Activated CD8-positive, alpha-beta T cell treated with anti-CD3 and anti-CD28 coated beads, Interleukin-2, amount 10 ng/mL, durations not matched to agents 7 days and 5 days (primary cell): Measurements from ENCODE around the gene PTPN23. TPM values are rescaled to one million over a fixed set of nuclear protein-coding genes. Genes with fewer than 3 reads are reported as not detected.

Experiments
- ATAC-seq: fragments of 150-1000 bp; cut with Tn5 transposase; one replicate; pipeline ENCODE4 v1.10.0; 2021; ENCODE audit warnings: moderate library complexity
- CTCF ChIA-PET: fragments of 350-600 bp; sonication (Branson Sonifier 250); formaldehyde crosslinking; loops from one replicate; lab custom pipeline; 2021; ENCODE audit warnings: antibody characterized with exemption; lab: Charles Lee
- POLR2A ChIA-PET: fragments of 350-600 bp; sonication (Branson Sonifier 250); formaldehyde crosslinking; loops from one replicate; lab custom pipeline; 2021; ENCODE audit warnings: antibody characterized with exemption; lab: Charles Lee
- DNase-seq: peaks from one replicate; pipeline ENCODE4 v3.0.0-alpha.2; 2020
- H3K27ac Mint-ChIP-seq: one replicate; pipeline ENCODE4 v1.8.0; 2021; ENCODE audit warnings: mild to moderate bottlenecking, mixed read lengths
- H3K27me3 Mint-ChIP-seq: one replicate; pipeline ENCODE4 v1.8.0; 2021; ENCODE audit warnings: low read depth, mixed read lengths
- H3K36me3 Mint-ChIP-seq: one replicate; pipeline ENCODE4 v1.8.0; 2021; ENCODE audit warnings: low read depth, mixed read lengths
- H3K4me1 Mint-ChIP-seq: one replicate; pipeline ENCODE4 v1.8.0; 2021; ENCODE audit warnings: low read depth, mixed read lengths
- H3K4me3 Mint-ChIP-seq: one replicate; pipeline ENCODE4 v1.8.0; 2021; ENCODE audit warnings: mild to moderate bottlenecking, mixed read lengths
- H3K9me3 Mint-ChIP-seq: one replicate; pipeline ENCODE4 v1.8.0; 2022; ENCODE audit warnings: mixed read lengths; ENCODE audit not compliant: insufficient read depth
- total RNA-seq, 2 experiments: library from RNA; stranded (reverse); gene quantifications; one replicate each; pipeline ENCODE4 v1.2.3, GENCODE V29; 2021

Gene PTPN23
- total RNA-seq, 2 experiments from 2014 or later = 31.0 to 33.2 TPM

DNA sequence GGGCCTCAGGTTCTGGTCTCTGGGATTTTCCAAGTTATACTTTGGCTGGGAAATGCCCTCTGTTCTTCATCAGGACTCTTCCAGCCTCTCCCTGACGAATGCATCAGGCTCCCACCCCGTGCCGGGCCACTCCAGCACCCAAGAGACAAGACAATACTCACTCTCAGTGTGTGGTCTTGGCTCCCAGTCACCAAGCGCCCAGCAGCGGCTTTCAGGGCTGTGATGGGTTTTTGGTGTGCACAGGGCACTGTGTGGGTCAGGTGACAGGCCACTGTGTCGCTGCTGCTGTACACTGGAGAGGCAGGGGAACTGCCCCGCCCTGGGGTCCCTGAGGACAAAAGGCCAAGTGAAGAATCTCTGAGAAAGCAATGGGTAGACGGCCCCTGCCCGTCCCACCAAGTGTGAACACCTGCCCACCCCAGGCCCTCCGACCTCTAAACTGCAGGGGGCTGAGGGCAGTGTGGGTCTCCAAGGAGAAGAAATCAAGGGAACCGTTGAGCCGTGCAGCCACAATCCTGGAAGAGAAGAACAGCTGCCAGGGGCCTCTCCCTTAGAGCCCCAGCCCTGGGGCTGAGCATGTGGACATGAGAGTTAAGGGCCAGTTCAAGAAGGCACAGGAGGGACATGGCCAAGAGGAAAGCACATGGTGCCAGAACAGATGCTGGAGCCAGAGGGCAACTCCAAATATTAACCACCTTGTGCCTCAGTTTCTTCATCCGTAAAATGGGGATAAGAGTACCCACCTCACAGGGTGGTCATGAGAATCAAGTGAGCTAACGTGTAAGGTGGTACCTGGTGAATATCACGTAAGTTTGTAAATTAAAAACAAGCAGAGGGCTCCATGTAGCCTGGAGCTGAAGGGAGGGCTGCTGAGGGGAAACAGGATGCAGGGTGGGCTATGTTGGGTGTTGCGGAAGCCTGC, 34.1 kb downstream of the PTPN23 start:
- no peak for DNase-seq
- ChIA-PET CTCF (interaction anchor here (2.0 kb wide), 1 partner anchor 61 kb away, joined by 7 read pairs; the partner anchor contains the start of gene SCAP), POLR2A (no interaction called here)
- Mint-ChIP-seq H3K27ac (no peak overlapping the region), H3K4me1 (no peaks in the 10 kb centered on the region), H3K4me3 (no peak overlapping the region), H3K27me3 (no peaks in the 10 kb centered on the region), H3K36me3 (peaks cover 30% of the 10 kb centered on the region), H3K9me3 (no peaks in the 10 kb centered on the region)
- no peak for ATAC-seq

- ChIA-PET CTCF (interaction anchor here (2.0 kb wide), 1 partner anchor 60 kb away, joined by 7 read pairs; the partner anchor contains the start of gene SCAP), POLR2A (no interaction called here)
- peaks cover 34% of the 10 kb centered on the region for H3K36me3 Mint-ChIP-seq
- no peaks in the 10 kb centered on the region for H3K27me3 Mint-ChIP-seq
- DNase-seq (no peak), ATAC-seq (no peak)
- H3K9me3 Mint-ChIP-seq = no peaks in the 10 kb centered on the region
- H3K27ac Mint-ChIP-seq = no peak overlapping the region
- peaks cover 4% of the 10 kb centered on the region for H3K4me1 Mint-ChIP-seq
- no peak overlapping the region for H3K4me3 Mint-ChIP-seq
Measured at GRCh38 chr3:47416041-47416440, 35.2 kb downstream of the PTPN23 start.

DNA sequence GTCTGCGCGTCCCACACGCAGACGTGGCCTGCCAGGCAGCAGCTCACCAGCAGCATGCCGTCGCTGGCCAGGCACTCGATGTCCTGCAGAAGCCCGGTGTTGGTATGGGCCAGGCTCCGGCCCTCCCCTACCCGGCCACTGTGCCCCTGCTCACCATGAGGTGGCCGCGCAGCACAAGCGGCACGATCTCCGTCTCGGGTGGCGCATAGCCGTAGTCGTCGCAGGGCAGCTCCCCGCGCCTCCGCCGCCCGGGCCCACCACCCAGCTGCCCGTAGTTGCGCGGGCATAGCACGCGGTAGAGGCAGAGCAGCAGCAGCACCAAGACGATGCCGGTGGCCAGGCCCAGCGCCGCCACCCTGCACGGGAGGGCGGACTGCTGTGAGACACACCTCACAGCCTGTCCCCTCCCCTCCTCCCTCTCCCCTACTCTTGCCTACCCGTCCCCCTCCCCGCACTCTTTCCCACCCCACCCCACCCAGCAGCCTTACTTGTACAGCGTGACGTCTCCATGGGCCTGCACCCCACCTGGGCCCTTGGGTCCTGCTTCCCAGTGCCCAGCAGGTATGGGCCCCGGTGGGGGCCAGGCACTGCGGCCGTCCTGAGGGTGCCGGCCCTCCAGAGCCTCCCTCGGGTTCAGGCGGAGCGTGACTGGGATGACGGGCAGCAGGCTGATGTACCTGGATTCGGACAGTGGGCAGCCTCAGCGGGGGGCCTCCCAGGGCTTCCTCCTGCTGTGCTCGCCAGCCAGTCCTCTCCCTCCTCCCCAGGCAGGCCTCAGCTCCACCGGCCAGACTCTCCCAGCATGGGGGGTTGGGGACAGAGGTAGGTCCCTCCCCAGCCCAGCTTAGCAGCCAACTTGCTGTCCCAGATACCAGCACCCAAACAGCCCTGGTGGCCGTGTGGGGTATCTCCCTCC, 37.6 kb downstream of the PTPN23 start:
- ChIA-PET POLR2A (no interaction called here), CTCF (interaction anchor here (1.0 to 2.1 kb wide), 2 partner anchors 18 to 58 kb away, joined by 3 to 9 read pairs; partner anchors contain the start of gene SCAP)
- DNase-seq (no peak), ATAC-seq (no peak)
- H3K36me3 Mint-ChIP-seq = peaks cover 32% of the 10 kb centered on the region
- no peak overlapping the region for H3K4me3 Mint-ChIP-seq
- H3K27me3 Mint-ChIP-seq = no peaks in the 10 kb centered on the region
- peak overlapping the region; percentile 59 for H3K27ac Mint-ChIP-seq
- peaks cover 23% of the 10 kb centered on the region for H3K4me1 Mint-ChIP-seq
- no peaks in the 10 kb centered on the region for H3K9me3 Mint-ChIP-seq

GRCh38 chr3:47419083-47420043, 38.5 kb downstream of the PTPN23 start:
- Mint-ChIP-seq H3K36me3 (peaks cover 25% of the 10 kb centered on the region), H3K4me3 (no peak overlapping the region), H3K27me3 (no peaks in the 10 kb centered on the region), H3K27ac (peak overlapping the region; percentile 59), H3K4me1 (peaks cover 23% of the 10 kb centered on the region), H3K9me3 (no peaks in the 10 kb centered on the region)
- ATAC-seq (no peak), DNase-seq (no peak)
- ChIA-PET CTCF (interaction anchor here (1.0 to 2.3 kb wide), 3 partner anchors 17 to 73 kb away, joined by 3 to 14 read pairs (median 9); partner anchors contain the start of gene SCAP), POLR2A (no interaction called here)

- POLR2A ChIA-PET = no interaction called here
- Mint-ChIP-seq H3K27me3 (no peaks in the 10 kb centered on the region), H3K4me3 (no peak overlapping the region), H3K4me1 (peaks cover 23% of the 10 kb centered on the region), H3K27ac (peak overlapping the region; percentile 11), H3K36me3 (peaks cover 25% of the 10 kb centered on the region), H3K9me3 (no peaks in the 10 kb centered on the region)
- CTCF ChIA-PET = interaction anchor here (1.6 to 4.4 kb wide), 6 partner anchors 15 to 98 kb away, joined by 4 to 100 read pairs (median 8); partner anchors contain the start of gene SCAP
- DNase-seq (no peak), ATAC-seq (no peak)
Measured at GRCh38 chr3:47420044-47420430, 39.2 kb downstream of the PTPN23 start.

DNA sequence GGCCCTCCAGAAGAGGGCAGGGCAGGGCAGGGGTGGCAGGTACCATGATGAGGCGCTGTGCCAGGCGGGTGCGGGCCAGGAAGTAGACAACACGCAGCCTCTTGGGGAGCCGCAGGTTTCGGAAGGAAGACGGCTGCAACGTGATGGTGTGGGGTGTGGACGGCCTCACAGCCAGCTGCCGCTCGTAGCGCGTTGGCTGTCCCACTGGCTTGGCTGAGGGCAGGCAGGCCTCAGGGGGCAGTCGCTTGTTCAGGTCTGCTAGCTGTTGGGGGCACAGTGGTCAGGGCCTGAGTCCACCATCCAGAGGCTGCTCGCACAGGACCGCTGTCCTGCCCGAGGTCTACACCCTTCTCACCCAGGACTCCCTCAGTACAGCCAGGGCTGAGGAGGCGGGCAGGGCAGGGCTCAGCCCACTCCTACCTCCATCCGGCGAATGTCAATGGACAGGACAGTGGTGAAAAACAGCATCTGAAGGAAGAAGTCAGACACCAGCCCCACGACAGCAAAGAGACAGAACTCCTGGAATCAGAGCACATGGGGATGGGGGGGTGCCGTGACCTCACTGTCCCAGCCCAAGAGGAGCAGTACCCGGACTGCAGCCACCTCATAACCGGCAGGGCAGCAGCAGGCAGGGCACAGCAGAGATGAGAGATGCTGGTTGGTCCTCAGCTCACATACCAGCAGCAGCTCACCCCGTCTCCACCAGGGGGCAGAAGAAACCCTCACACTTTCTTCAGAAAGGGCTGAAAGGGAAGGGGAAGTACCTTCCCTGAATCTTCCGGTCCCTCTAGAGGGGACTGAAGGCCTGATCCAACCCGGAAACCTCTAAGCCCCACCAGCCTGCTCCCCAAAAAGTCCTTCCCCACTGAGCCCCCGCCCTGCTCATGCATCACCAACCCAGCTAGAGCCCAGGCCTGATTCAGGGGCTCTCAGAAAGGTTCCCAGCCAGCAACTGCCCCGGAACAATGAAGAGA, 40.0 kb downstream of the PTPN23 start:
- ATAC-seq (peak; percentile 96), DNase-seq (peak; percentile 95)
- Mint-ChIP-seq H3K27ac (peak overlapping the region; percentile 99), H3K4me1 (peaks cover 23% of the 10 kb centered on the region), H3K4me3 (peak overlapping the region; percentile 69), H3K9me3 (no peaks in the 10 kb centered on the region), H3K27me3 (no peaks in the 10 kb centered on the region), H3K36me3 (peaks cover 25% of the 10 kb centered on the region)
- POLR2A ChIA-PET = interaction anchor here (0.6 to 1.3 kb wide), 8 partner anchors 12 to 433 kb away, joined by 3 to 10 read pairs (median 3); partner anchors contain the start of genes ELP6 and SCAP
- CTCF ChIA-PET = interaction anchor here (0.6 to 4.4 kb wide), 44 partner anchors 8 to 417 kb away, joined by 3 to 100 read pairs (median 5); partner anchors contain the start of genes ELP6, PTPN23, SCAP and SETD2

- peaks cover 23% of the 10 kb centered on the region for H3K36me3 Mint-ChIP-seq
- DNase-seq (no peak), ATAC-seq (no peak)
- CTCF ChIA-PET = interaction anchor here (0.6 to 4.4 kb wide), 35 partner anchors 8 to 402 kb away, joined by 3 to 100 read pairs (median 6); partner anchors contain the start of genes ELP6, SCAP and SETD2
- peaks cover 23% of the 10 kb centered on the region for H3K4me1 Mint-ChIP-seq
- H3K9me3 Mint-ChIP-seq = no peaks in the 10 kb centered on the region
- H3K27me3 Mint-ChIP-seq = no peaks in the 10 kb centered on the region
- H3K4me3 Mint-ChIP-seq = no peak overlapping the region
- peak overlapping the region; percentile 99 for H3K27ac Mint-ChIP-seq
- POLR2A ChIA-PET = interaction anchor here (1.0 to 1.3 kb wide), 5 partner anchors 53 to 435 kb away, joined by 3 to 10 read pairs (median 4); partner anchors contain the start of genes ELP6 and SCAP
Measured at GRCh38 chr3:47421741-47422649, 41.2 kb downstream of the PTPN23 start.

GRCh38 chr3:47422743-47423142, 41.9 kb downstream of the PTPN23 start:
- ChIA-PET POLR2A (interaction anchor here (1.0 kb wide), 1 partner anchor 52 kb away, joined by 3 read pairs; no protein-coding TSS in a partner anchor), CTCF (interaction anchor here (0.6 to 4.4 kb wide), 4 partner anchors 14 to 91 kb away, joined by 4 to 100 read pairs (median 17); partner anchors contain the start of genes ELP6 and SCAP)
- Mint-ChIP-seq H3K27ac (peak overlapping the region; percentile 66), H3K4me3 (no peak overlapping the region), H3K27me3 (no peaks in the 10 kb centered on the region), H3K36me3 (peaks cover 23% of the 10 kb centered on the region), H3K9me3 (no peaks in the 10 kb centered on the region), H3K4me1 (peaks cover 23% of the 10 kb centered on the region)
- DNase-seq = no peak
- no peak for ATAC-seq
